NCI-H1092 treated with DMSO at 0.1 percent for 48 hours (cell line): ENCODE results near the gene CD200R1.

ENCODE experiments used
- DNase-seq: peaks from one replicate; lab custom pipeline; 2025; lab: John Stamatoyannopoulos, UW

CD200R1 gene

GRCh38 chr3:112884678-112885290 lies 90.1 kb downstream of the CD200R1 start:
- DNase-seq, result no peak

GRCh38 chr3:112881891-112882290 lies 93.0 kb downstream of the CD200R1 start:
- DNase-seq, result no peak

- no peak for DNase-seq
Measured at GRCh38 chr3:112875561-112875960, 99.3 kb downstream of the CD200R1 start.

- no peak for DNase-seq
Measured at GRCh38 chr3:112874725-112875124, 100.2 kb downstream of the CD200R1 start.

GRCh38 chr3:112873632-112874031 lies 101.3 kb downstream of the CD200R1 start:
- DNase-seq, result no peak

GRCh38 chr3:112871735-112872134 lies 103.2 kb downstream of the CD200R1 start:
- DNase-seq, result no peak
